ENCODE measurements around the gene ROR2.
A peak's percentile ranks its signal among the peaks of the same experiment; 100 is the strongest.
"Not testable (repeated sequence)": the region's sequence is repeated elsewhere in the genome, so short reads cannot be mapped to it uniquely, and the experiment has no call there.

The ROR2 gene

GRCh38 chr9:91580136-91580535, 369.9 kb downstream of the ROR2 start:
- DNase-seq (ENCODE audit: low read depth, low spot score) = no peak

- no peak for DNase-seq (ENCODE audit: low read depth, low spot score)
Measured at GRCh38 chr9:91578911-91579310, 371.1 kb downstream of the ROR2 start.

DNA sequence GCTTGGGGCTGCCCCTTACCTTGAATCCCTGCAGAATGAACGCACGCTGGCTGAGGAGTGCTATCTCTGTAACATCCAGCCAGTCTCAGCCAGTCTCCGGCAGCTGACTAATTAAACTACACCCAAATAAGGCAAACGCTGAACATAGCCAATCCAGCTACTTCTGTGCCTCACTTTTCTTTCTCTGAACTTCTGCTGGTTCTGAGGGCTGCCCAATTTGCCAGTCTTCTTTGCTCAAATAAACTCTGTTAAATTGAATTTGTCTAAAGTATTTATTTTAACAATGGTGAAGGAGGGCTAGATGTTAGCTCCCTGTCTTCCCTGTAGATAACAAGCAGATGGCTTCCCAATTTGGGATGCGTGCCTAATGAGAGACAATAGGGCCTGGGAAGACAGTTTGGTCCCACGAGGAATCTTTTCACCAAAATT, 372.4 kb downstream of the ROR2 start:
- no peak for DNase-seq (ENCODE audit: low read depth, low spot score)

- no peak for DNase-seq (ENCODE audit: low read depth, low spot score)
Measured at GRCh38 chr9:91572811-91573210, 377.2 kb downstream of the ROR2 start.

GRCh38 chr9:91572044-91572443, 378.0 kb downstream of the ROR2 start:
- DNase-seq (ENCODE audit: low read depth, low spot score) = no peak

DNA sequence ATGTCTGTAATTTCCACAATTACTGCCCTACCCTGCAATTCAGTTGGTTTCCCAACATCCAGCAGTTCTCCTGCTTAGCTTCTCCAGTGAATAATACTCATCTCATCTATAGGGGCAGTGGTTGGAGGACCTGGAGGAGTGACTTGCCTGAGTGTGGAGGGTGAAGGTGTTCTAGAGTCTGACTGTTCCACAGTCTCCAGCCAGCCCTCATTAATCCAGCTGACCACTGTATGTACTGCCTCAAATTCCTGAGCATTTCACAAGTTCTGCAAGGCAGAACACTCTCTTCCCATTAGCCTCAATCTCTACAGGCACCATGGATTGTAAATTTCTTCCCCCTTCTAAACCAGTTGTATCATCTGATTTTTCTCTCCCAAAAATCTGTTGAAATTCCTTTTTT, 379.0 kb downstream of the ROR2 start:
- no peak for DNase-seq (ENCODE audit: low read depth, low spot score)

- no peak for DNase-seq (ENCODE audit: low read depth, low spot score)
Measured at GRCh38 chr9:91567642-91568274, 382.3 kb downstream of the ROR2 start.

DNA sequence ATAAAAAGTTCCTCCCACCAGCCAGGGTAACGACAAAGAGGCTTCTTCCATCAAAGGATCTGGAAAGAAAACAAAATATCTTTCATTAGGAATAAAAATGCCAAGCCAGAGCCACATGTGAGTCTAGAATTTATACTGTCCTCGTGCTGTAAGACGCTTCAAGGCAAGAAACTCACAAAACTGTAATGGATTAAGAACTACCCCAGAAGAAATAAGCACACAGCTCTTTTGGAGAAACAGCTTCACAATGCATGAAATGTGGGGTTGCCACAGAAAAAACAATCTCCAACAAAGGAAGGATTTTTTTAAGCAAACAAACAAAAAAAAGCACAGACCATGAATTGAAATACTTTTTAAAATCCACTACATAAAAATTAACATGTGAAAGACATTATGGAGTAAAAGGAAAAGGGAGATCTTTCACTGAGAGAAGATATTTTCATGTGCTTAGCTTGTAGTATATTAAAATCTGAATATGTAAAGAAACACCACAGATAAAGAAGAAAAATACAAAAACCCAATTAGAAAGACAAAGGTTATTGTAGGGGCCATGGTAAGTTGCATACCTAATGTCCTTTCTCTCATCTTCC, 385.9 kb downstream of the ROR2 start:
- no peak for DNase-seq (ENCODE audit: low read depth, low spot score)

DNA sequence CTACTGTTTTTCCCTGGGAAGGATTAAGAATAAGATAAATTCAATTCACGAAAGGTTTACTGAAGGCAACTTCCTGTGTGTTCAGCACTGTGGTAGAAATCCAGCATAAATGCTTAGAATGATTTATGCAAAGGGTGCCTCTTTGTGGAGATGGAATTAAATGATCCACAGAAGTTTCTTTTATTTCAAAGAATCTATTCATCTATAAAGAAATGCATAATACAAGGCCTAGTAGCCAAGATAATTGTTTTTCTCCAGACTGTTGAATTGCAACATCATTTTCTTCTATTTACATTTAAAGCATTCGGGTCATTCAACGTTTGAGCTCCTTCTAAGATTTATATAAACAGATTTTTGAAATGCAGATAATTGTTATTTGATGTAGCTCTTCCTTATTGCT, 387.6 kb downstream of the ROR2 start:
- no peak for DNase-seq (ENCODE audit: low read depth, low spot score)

DNA sequence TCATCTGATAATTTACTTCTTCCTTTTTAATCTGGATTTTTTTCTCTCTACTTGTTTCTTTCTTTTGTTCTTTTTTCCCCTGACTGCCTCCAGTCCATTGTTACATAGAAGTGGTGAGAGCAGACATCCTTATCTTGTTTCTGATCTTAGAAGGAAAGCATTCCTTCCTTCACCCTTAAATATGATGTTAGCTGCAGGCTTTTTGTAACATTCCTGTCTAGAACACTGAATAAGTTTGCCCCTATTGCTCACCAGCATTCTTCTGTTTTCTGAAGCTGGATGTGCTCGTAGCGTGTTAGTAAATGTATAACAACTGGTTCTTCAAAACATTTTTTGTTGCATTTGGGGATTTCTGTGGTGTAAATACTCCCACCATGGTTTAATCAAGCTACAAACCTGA, 389.7 kb downstream of the ROR2 start:
- DNase-seq (ENCODE audit: low read depth, low spot score) = no peak

DNA sequence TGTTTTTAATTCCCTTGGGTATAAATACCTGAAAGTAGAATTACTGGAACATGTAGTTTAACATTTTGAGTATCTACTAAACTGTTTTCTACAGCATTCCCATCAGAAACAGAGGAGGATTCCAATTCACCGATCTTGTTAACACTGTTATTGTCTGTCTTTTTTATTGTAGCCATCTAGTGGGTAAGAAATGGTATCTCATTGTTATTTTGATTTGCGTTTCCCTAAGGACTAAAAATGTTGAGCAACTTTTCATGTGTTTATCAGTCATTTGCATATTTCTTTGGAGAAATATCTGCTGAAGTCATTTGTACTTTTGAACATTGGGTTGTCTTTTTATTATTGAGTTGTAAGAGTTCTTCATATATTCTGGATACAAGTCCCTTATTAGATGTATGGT, 391.1 kb downstream of the ROR2 start:
- DNase-seq (ENCODE audit: low read depth, low spot score) = no peak

DNA sequence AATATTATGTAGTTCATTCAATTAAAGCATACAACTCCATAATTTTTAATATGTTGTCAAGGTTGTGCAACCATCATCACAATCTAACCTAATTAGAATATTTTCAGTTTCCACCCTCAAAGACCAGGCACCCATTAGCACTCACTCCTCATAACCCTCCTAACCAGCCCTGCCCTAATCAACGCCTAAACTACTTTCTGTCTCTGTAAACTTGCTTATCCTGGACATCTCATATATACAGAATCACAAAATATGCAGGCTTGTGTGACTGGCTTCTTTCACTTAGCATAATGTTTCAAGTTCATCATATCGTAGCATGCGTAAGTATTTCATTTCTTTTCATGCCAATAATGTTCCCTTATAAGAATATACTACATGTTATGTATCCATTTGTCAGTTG, 391.6 kb downstream of the ROR2 start:
- no peak for DNase-seq (ENCODE audit: low read depth, low spot score)

DNA sequence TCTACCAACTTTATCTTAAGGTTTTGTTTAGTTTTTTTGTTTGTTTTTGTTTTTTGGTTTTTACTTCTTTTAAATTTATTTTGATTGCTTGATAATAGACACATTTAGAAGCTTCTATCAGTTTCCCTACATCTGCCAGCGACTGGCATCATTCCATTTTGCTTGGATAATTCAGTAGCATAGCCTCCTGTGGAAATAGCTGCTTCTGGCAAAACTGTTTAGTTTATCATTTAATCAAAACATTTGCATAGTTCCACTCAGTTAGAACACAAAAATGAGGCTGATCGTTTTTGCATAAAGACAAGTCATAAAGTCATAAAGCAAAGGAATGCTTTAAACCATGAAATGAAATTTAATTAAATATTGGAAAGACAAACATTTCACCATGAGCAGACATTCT, 392.7 kb downstream of the ROR2 start:
- DNase-seq (ENCODE audit: low read depth, low spot score) = no peak

DNA sequence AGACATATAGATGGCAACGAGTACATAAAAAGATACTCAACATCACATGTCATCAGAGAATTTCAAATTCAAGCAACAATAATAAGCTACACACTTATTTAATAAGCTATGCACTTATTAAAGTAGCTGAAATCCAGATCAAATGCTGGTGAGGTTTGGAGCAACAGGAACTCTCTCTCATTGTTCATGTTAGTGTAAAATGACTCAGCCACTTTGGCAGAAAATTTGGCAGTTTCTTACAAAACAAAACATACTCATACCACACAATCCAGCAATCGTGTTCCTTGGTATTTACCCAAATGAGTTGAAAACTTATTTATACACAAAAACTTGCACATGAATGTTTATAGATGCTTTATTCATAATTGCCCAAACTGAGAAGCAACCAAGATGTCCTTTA, 394.9 kb downstream of the ROR2 start:
- DNase-seq (ENCODE audit: low read depth, low spot score) = no peak

GRCh38 chr9:91549177-91549576, 400.9 kb downstream of the ROR2 start:
- no peak for DNase-seq (ENCODE audit: low read depth, low spot score)

- no peak for DNase-seq (ENCODE audit: low read depth, low spot score)
Measured at GRCh38 chr9:91547081-91547480, 402.9 kb downstream of the ROR2 start.

- DNase-seq (ENCODE audit: low read depth, low spot score) = no peak
Measured at GRCh38 chr9:91546574-91546973, 403.5 kb downstream of the ROR2 start.

DNA sequence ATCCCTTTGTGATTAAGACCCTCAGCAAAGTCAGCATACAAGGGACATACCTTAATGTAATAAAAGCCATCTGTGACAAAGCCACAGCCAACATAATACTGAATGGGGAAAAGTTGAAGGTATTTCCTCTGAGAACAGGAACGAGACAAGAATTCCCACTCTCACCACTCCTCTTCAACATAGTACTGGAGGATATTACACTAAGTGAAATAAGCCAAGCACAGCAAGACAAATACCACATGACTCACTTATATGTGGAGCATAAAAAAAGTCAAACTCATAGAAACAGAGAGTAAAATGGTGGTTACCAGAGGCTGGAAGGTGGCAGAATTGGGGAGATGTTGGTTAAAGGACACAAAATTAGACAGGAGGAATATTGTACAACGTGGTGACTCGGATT, 408.3 kb downstream of the ROR2 start:
- DNase-seq (ENCODE audit: low read depth, low spot score) = no peak

- DNase-seq (ENCODE audit: low read depth, low spot score) = not testable (repeated sequence)
Measured at GRCh38 chr9:91540506-91540905, 409.5 kb downstream of the ROR2 start.

GRCh38 chr9:91536211-91536691, 413.8 kb downstream of the ROR2 start:
- peak; percentile 58 for DNase-seq (ENCODE audit: low read depth, low spot score)

GRCh38 chr9:91534374-91534773, 415.7 kb downstream of the ROR2 start:
- no peak for DNase-seq (ENCODE audit: low read depth, low spot score)

DNA sequence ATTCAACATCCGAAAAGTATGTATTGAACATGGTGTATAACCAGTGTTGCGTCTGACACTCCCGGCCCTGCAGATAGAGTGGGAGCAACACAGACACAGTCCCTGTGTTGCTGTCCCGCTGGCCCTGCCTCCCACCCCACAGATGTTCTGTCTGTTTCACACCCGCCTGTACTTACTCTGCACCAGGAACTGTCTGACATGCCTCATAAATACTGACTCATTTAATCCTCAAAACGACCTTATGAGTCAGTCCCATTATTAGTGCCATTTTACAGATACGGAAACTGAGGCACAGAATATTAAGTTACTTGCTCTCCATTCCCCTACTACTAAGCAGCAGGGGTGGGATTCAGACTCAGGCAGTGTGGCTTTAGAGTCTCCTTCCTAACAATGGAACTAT, 416.6 kb downstream of the ROR2 start:
- no peak for DNase-seq (ENCODE audit: low read depth, low spot score)

GRCh38 chr9:91532325-91532724, 417.7 kb downstream of the ROR2 start:
- DNase-seq (ENCODE audit: low read depth, low spot score) = no peak

GRCh38 chr9:91530829-91531228, 419.2 kb downstream of the ROR2 start:
- DNase-seq (ENCODE audit: low read depth, low spot score) = no peak
